H9 (cell line): ENCODE results near the gene C6orf52. TPM values are rescaled to one million over a fixed set of nuclear protein-coding genes. Genes with fewer than 3 reads are reported as not detected.

Experiments
- DNase-seq: peaks from one replicate; pipeline ENCODE4 v3.0.0-alpha.2; 2017
- H2AFZ ChIP-seq: one replicate; pipeline ENCODE4 v1.6.1; 2013; ENCODE audit warnings: mild to moderate bottlenecking, low read length, control low read depth, moderate library complexity
- H2AK5ac ChIP-seq: 2 replicates; pipeline ENCODE4 v1.6.1; 2013; ENCODE audit warnings: low read length, control low read depth, mixed read lengths; ENCODE audit not compliant: insufficient read length
- H2BK120ac ChIP-seq: one replicate; pipeline ENCODE4 v1.6.1; 2013; ENCODE audit warnings: low read depth, mild to moderate bottlenecking, low read length, control low read depth, inconsistent platforms; ENCODE audit not compliant: poor library complexity, severe bottlenecking
- H2BK12ac ChIP-seq: 2 replicates; pipeline ENCODE4 v1.6.1; 2013; ENCODE audit warnings: low read length, control low read depth, mixed read lengths, low read depth; ENCODE audit not compliant: insufficient read length
- H2BK15ac ChIP-seq: 2 replicates; pipeline ENCODE4 v1.6.1; 2013; ENCODE audit warnings: low read depth, low read length, control low read depth
- H2BK20ac ChIP-seq: one replicate; pipeline ENCODE4 v1.6.1; 2013; ENCODE audit warnings: low read depth, mild to moderate bottlenecking, low read length, control low read depth, inconsistent platforms; ENCODE audit not compliant: poor library complexity, severe bottlenecking
- H2BK5ac ChIP-seq: 2 replicates; pipeline ENCODE4 v1.6.1; 2013; ENCODE audit warnings: low read length, control low read depth, mixed read lengths; ENCODE audit not compliant: insufficient read length
- H3K14ac ChIP-seq: 2 replicates; pipeline ENCODE4 v1.6.1; 2013; ENCODE audit warnings: low read length, control low read depth; ENCODE audit not compliant: insufficient read depth
- H3K18ac ChIP-seq: 2 replicates; pipeline ENCODE4 v1.6.1; 2013; ENCODE audit warnings: low read depth, mild to moderate bottlenecking, mixed read lengths, low read length, control low read depth; ENCODE audit not compliant: insufficient read length
- H3K23ac ChIP-seq: 2 replicates; pipeline ENCODE4 v1.6.1; 2013; ENCODE audit warnings: low read length, control low read depth, mixed read lengths, low read depth; ENCODE audit not compliant: insufficient read length
- H3K23me2 ChIP-seq: 2 replicates; pipeline ENCODE4 v1.6.1; 2013; ENCODE audit warnings: low read depth, mild to moderate bottlenecking, mixed read lengths, low read length, control low read depth; ENCODE audit not compliant: insufficient read length, poor library complexity, severe bottlenecking
- H3K27ac ChIP-seq: 2 replicates; pipeline ENCODE4 v1.5.1; 2013; ENCODE audit warnings: low read length, control low read depth, mixed read lengths, low read depth; ENCODE audit not compliant: insufficient read length
- H3K27me3 ChIP-seq: 2 replicates; pipeline ENCODE4 v1.6.1; 2013; ENCODE audit warnings: low read length, control low read depth, inconsistent platforms; ENCODE audit not compliant: insufficient read depth
- H3K4ac ChIP-seq: 2 replicates; pipeline ENCODE4 v1.6.1; 2013; ENCODE audit warnings: low read depth, mild to moderate bottlenecking, control low read depth, inconsistent platforms, low read length, moderate library complexity
- H3K4me1 ChIP-seq: 2 replicates; pipeline ENCODE4 v1.6.1; 2013; ENCODE audit warnings: low read length, control low read depth, inconsistent platforms; ENCODE audit not compliant: insufficient read depth
- H3K4me2 ChIP-seq: 2 replicates; pipeline ENCODE4 v1.6.1; 2013; ENCODE audit warnings: low read length, control low read depth, mixed read lengths; ENCODE audit not compliant: insufficient read length, insufficient read depth
- H3K56ac ChIP-seq: 2 replicates; pipeline ENCODE4 v1.6.1; 2013; ENCODE audit warnings: low read depth, mild to moderate bottlenecking, mixed read lengths, low read length, control low read depth; ENCODE audit not compliant: insufficient read length
- H3K79me1 ChIP-seq: 2 replicates; pipeline ENCODE4 v1.6.1; 2013; ENCODE audit warnings: low read depth, mild to moderate bottlenecking, moderate library complexity, low read length, control low read depth, inconsistent platforms; ENCODE audit not compliant: insufficient read depth, poor library complexity, severe bottlenecking
- H3K79me2 ChIP-seq: 2 replicates; pipeline ENCODE4 v1.6.1; 2013; ENCODE audit warnings: low read length, control low read depth, inconsistent platforms; ENCODE audit not compliant: insufficient read depth
- H3K9ac ChIP-seq: 2 replicates; pipeline ENCODE4 v1.6.1; 2013; ENCODE audit warnings: low read length, control low read depth, mixed read lengths; ENCODE audit not compliant: insufficient read length; ENCODE audit errors: extremely low read depth
- H3K9me3 ChIP-seq: one replicate; pipeline ENCODE4 v1.6.1; 2013; ENCODE audit warnings: low read depth, low read length, inconsistent platforms; ENCODE audit not compliant: control insufficient read depth
- H3T11ph ChIP-seq: one replicate; pipeline ENCODE4 v1.6.1; 2013; ENCODE audit warnings: mild to moderate bottlenecking, low read length, control low read depth, inconsistent platforms
- H4K20me1 ChIP-seq: one replicate; pipeline ENCODE4 v1.6.1; 2013; ENCODE audit not compliant: control insufficient read depth, insufficient read length, insufficient read depth
- H4K5ac ChIP-seq: 2 replicates; pipeline ENCODE4 v1.6.1; 2013; ENCODE audit warnings: low read depth, mild to moderate bottlenecking, mixed read lengths, low read length, control low read depth; ENCODE audit not compliant: insufficient read length
- H4K8ac ChIP-seq: replicated peaks from 2 replicates; pipeline ENCODE4 v1.6.1; 2013; ENCODE audit warnings: low read length, control low read depth, mixed read lengths, low read depth; ENCODE audit not compliant: insufficient read length
- H4K91ac ChIP-seq: 2 replicates; pipeline ENCODE4 v1.6.1; 2013; ENCODE audit warnings: low read depth, mild to moderate bottlenecking, moderate library complexity, mixed read lengths, low read length, control low read depth; ENCODE audit not compliant: insufficient read length
- H3K27ac Mint-ChIP-seq, 3 experiments: 2 replicates in 2 of 3; 3 replicates in 1 of 3; pipeline ENCODE4 v1.8.0; 2020 to 2021; ENCODE audit warnings: mixed read lengths in 3 of 3, mild to moderate bottlenecking in 1 of 3, moderate library complexity in 1 of 3
- H3K27me3 Mint-ChIP-seq: 2 replicates; pipeline ENCODE4 v1.8.0; 2021; ENCODE audit warnings: low read depth, mild to moderate bottlenecking, moderate library complexity, mixed read lengths
- H3K36me3 Mint-ChIP-seq, 3 experiments: 2 replicates in 2 of 3; 3 replicates in 1 of 3; pipeline ENCODE4 v1.8.0; 2020 to 2021; ENCODE audit warnings: low read depth in 3 of 3, mixed read lengths in 3 of 3; ENCODE audit not compliant: insufficient read depth in 1 of 3
- H3K4me1 Mint-ChIP-seq, 2 experiments: 2 replicates each; pipeline ENCODE4 v1.8.0; 2020; ENCODE audit warnings: mixed read lengths in 2 of 2
- H3K4me3 Mint-ChIP-seq, 2 experiments: 2 replicates in 1 of 2; 3 replicates in 1 of 2; pipeline ENCODE4 v1.8.0; 2020 to 2021; ENCODE audit warnings: mild to moderate bottlenecking in 2 of 2, mixed read lengths in 2 of 2, moderate library complexity in 1 of 2
- H3K9me3 Mint-ChIP-seq, 2 experiments: 2 replicates in 1 of 2; 3 replicates in 1 of 2; pipeline ENCODE4 v1.8.0; 2020; ENCODE audit warnings: mild to moderate bottlenecking in 2 of 2, mixed read lengths in 2 of 2, moderate library complexity in 1 of 2
- WGBS: extraction: QIAGEN DNeasy Blood & Tissue Kit; methylation state at CpG from one replicate; pipeline ENCODE4 v1.1.7; 2013; ENCODE audit warnings: missing lambda C conversion rate, low lambda C conversion rate, mixed read lengths; ENCODE audit not compliant: insufficient read length; ENCODE audit errors: extremely low coverage; 5-methylcytosine and 5-hydroxymethylcytosine counted together
- long read RNA-seq: library from polyadenylated mRNA; unstranded; transcript quantifications from one replicate; pipeline ENCODE4 v2.0.0, GENCODE V29; 2020
- total RNA-seq: library from RNA; stranded (reverse); gene quantifications from 2 replicates; pipeline ENCODE4 v1.2.1, GENCODE V29; 2021
- TF ChIP-seq, protein P1 (sequence below): fragments of 200-600 bp; sonication (generic); conservative IDR thresholded peaks from 3 replicates; pipeline ENCODE4 v1.8.0; 2021; ENCODE audit warnings: antibody characterized with exemption, mild to moderate bottlenecking

C6orf52 gene
- total RNA-seq, result 1.8 and 2.3 TPM in 2 replicates
- long read RNA-seq, partial matches to known transcripts, result 0 of 1 reads
- long read RNA-seq, other reads (novel, unspliced or antisense), result 1 of 1 reads

DNA sequence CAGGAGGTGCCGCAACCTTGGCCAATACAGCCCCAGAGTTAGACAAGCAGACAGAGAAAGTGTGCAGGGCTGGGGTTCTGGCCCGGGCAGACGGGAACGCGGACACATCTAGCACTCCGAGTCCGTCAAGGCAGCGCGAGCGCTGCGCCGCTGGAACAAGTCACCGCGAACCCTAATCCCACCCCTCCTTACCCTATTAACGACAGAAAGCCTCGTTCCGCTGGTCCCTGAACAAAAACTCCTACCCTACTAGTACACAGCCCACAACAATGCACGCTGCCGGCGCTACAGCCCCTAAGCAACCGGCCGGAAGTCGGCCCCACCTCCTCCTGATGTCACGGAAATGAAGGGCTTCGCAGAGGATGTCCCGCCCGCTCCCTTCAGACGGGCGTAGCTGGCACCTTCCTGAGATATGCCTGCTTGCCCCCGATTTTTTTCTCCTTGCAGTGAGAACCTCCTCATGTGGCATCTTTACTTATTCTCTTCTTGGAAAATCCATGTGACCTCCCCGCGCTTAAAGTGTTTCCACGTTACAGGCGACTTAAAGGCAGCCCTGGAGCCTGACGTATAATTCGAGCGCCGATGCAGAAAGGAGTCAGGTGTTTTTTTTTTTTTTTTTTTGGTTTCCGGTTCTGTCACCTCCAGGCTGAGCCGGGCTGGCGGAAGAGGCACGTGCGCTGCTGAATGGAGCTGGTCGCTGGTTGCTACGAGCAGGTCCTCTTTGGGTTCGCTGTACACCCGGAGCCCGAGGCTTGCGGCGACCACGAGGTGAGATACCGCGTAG lies at the start of gene C6orf52, which contains the start of gene PAK1IP1:
Gene C6orf52 (minus strand): TSS at position 315 of the 784 bp plus-strand sequence. CDS start 7,066 bp downstream, outside the sequence.
Gene PAK1IP1 (plus strand): TSS at position 671 of the 784 bp plus-strand sequence. CDS start 14 bp downstream, at position 685.
- no peak within 1 kb of the TSS for H2BK15ac ChIP-seq
- peaks cover 2% of the 10 kb centered on the region for H3K79me1 ChIP-seq
- H2BK120ac ChIP-seq, result no peak within 1 kb of the TSS
- H2AFZ ChIP-seq, result no peak within 1 kb of the TSS
- H4K5ac ChIP-seq, result no peak within 1 kb of the TSS
- H3K4me1 ChIP-seq, result peaks cover 4% of the 10 kb centered on the region; the same call in 1 of the 2 replicates
- Mint-ChIP-seq H3K36me3 (peaks cover 16 to 38% (median 25%) of the 10 kb centered on the region in 3 experiments), H3K27me3 (no peaks in the 10 kb centered on the region), H3K4me3 (peak within 1 kb of the TSS; percentile 97 to 98), H3K27ac (peak within 1 kb of the TSS; percentile 100), H3K9me3 (no peaks in the 10 kb centered on the region; a peak in 1 of 5 replicates), H3K4me1 (peaks cover 40 to 41% of the 10 kb centered on the region in 2 experiments)
- no CpG with 5 or more reads among the region's 53 CpGs for WGBS
- H4K91ac ChIP-seq, result no peak within 1 kb of the TSS
- H3K4ac ChIP-seq, result no peak within 1 kb of the TSS; the same call in 1 of the 2 replicates
- H4K20me1 ChIP-seq, result no peaks in the 10 kb centered on the region
- H2BK20ac ChIP-seq, result no peak within 1 kb of the TSS
- TF ChIP-seq, protein P1, sequence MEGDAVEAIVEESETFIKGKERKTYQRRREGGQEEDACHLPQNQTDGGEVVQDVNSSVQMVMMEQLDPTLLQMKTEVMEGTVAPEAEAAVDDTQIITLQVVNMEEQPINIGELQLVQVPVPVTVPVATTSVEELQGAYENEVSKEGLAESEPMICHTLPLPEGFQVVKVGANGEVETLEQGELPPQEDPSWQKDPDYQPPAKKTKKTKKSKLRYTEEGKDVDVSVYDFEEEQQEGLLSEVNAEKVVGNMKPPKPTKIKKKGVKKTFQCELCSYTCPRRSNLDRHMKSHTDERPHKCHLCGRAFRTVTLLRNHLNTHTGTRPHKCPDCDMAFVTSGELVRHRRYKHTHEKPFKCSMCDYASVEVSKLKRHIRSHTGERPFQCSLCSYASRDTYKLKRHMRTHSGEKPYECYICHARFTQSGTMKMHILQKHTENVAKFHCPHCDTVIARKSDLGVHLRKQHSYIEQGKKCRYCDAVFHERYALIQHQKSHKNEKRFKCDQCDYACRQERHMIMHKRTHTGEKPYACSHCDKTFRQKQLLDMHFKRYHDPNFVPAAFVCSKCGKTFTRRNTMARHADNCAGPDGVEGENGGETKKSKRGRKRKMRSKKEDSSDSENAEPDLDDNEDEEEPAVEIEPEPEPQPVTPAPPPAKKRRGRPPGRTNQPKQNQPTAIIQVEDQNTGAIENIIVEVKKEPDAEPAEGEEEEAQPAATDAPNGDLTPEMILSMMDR, result no peak
- peak within 1 kb of the TSS; percentile 96 for H3K4me2 ChIP-seq
- H2AK5ac ChIP-seq, result no peak within 1 kb of the TSS
- H3K14ac ChIP-seq, result peak within 1 kb of the TSS; percentile 82; the same call in 1 of the 2 replicates
- no peak within 1 kb of the TSS for H3T11ph ChIP-seq
- H3K18ac ChIP-seq, result peak within 1 kb of the TSS; percentile 78
- peak within 1 kb of the TSS; percentile 94 for H3K9ac ChIP-seq
- peaks cover 28% of the 10 kb centered on the region; the same call in 1 of the 2 replicates for H3K79me2 ChIP-seq
- H3K56ac ChIP-seq, result no peak within 1 kb of the TSS
- H3K9me3 ChIP-seq, result no peaks in the 10 kb centered on the region
- peak within 1 kb of the TSS; percentile 56 for H3K27ac ChIP-seq
- H2BK5ac ChIP-seq, result peak within 1 kb of the TSS; percentile 2
- H3K23me2 ChIP-seq, result no peaks in the 10 kb centered on the region
- peak; percentile 93 for DNase-seq
- no peak within 1 kb of the TSS for H3K23ac ChIP-seq
- H3K27me3 ChIP-seq, result no peaks in the 10 kb centered on the region
- H2BK12ac ChIP-seq, result no peak within 1 kb of the TSS
- no peak within 1 kb of the TSS for H4K8ac ChIP-seq
